ENCODE measurements around the gene AQP3. TPM values are rescaled to one million over a fixed set of nuclear protein-coding genes. Genes with fewer than 3 reads are reported as not detected.

AQP3 gene
- total and polyA plus RNA-seq, 12 donors = 1.9 to 37.2 (median 10.1) TPM

DNA sequence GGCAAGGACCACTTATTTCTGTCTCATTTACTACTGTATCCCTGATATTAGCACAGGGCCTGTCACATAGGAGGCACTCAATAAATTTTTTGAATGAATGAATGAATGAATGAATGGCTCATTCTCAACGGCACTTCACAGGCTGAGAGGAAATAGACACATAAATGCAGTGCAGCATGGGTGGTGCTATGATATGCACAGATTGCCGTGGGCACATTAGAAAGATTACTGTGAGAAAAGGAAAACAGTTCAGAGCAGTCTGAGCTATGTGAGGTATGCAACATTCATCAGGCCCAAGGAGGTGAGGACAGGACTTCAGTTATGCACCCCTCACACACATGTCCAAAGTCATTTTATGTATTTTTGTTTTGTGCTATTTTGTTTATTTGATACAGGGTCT, 32.7 kb upstream of the AQP3 start:
- H3K9me3 ChIP-seq = no peaks in the 10 kb centered on the region
- no peak overlapping the region for H3K4me3 ChIP-seq
- peaks cover 0 to 1% (median 0%) of the 10 kb centered on the region in 9 donors for H3K4me1 ChIP-seq
- TF ChIP-seq, protein P1, sequence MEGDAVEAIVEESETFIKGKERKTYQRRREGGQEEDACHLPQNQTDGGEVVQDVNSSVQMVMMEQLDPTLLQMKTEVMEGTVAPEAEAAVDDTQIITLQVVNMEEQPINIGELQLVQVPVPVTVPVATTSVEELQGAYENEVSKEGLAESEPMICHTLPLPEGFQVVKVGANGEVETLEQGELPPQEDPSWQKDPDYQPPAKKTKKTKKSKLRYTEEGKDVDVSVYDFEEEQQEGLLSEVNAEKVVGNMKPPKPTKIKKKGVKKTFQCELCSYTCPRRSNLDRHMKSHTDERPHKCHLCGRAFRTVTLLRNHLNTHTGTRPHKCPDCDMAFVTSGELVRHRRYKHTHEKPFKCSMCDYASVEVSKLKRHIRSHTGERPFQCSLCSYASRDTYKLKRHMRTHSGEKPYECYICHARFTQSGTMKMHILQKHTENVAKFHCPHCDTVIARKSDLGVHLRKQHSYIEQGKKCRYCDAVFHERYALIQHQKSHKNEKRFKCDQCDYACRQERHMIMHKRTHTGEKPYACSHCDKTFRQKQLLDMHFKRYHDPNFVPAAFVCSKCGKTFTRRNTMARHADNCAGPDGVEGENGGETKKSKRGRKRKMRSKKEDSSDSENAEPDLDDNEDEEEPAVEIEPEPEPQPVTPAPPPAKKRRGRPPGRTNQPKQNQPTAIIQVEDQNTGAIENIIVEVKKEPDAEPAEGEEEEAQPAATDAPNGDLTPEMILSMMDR (IDR thresholded peaks at IDR 0.05) = no peak
- peaks cover 0 to 21% (median 0%) of the 10 kb centered on the region in 9 donors for H3K36me3 ChIP-seq
- no peak for DNase-seq
- no peaks in the 10 kb centered on the region for H3K27me3 ChIP-seq
- intact Hi-C loops (cut with DNase I) = no loop called here
- H3K27ac ChIP-seq = no peak overlapping the region
- 28 to 43% methylated on average over 2 of the region's 2 CpGs for WGBS, 2 donors
- ATAC-seq = no peak

DNA sequence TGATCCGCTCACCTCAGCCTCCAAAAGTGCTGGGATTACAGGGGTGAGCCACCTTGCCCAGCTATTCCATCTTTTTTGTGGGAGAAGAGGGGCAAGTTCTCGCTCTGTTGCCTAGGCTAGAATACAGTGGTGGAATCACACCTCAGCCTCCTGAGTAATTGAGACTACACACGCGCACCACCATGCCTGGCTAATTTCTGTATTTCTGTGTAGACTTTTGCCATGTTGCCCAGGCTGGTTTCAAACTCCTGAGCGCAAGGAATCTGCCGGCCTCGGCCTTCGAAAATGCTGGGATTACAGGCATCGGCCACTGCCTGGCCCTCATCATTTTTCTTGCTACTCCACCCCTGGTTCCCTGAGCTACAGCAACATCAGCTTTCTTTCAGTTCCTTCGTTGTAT, 29.1 kb upstream of the AQP3 start:
- no peak for ATAC-seq
- Histone ChIP-seq H3K27ac (no peak overlapping the region), H3K36me3 (peaks cover 0 to 32% (median 10%) of the 10 kb centered on the region in 9 donors), H3K4me1 (peaks cover 0 to 26% (median 18%) of the 10 kb centered on the region in 9 donors), H3K9me3 (no peaks in the 10 kb centered on the region), H3K4me3 (no peak overlapping the region), H3K27me3 (no peaks in the 10 kb centered on the region)
- 95% methylated on average over 10 of the region's 10 CpGs for WGBS, 2 donors
- TF ChIP-seq, protein P1 (IDR thresholded peaks at IDR 0.05) = no peak
- no peak for DNase-seq
- intact Hi-C loops (cut with DNase I) = no loop called here

DNA sequence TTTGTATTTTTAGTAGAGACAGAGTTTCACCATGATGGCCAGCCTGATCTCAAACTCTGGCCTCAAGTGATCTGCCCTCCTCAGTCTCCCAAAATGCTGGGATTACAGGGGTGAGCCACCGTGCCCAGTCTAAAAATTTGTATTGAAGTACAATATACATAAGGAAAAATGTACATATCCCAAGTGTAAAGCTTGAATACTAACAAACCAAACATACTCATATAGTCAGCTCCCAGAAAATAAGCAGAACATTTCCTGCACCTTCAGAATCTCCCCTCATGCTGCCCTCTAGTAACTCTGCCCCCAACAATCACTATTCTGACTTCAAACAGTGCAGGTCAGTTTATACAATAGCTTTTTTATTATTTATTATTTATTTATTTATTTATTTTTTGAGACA, 28.0 kb upstream of the AQP3 start:
- no peak for ATAC-seq
- TF ChIP-seq, protein P1 (IDR thresholded peaks at IDR 0.05) = no peak
- no peaks in the 10 kb centered on the region for H3K27me3 ChIP-seq
- no peak overlapping the region for H3K27ac ChIP-seq
- peaks cover 0 to 43% (median 14%) of the 10 kb centered on the region in 9 donors for H3K36me3 ChIP-seq
- intact Hi-C loops (cut with DNase I) = no loop called here
- DNase-seq = no peak
- WGBS, 2 donors = 90 to 95% methylated on average over 1 of the region's 1 CpG
- H3K4me1 ChIP-seq = peaks cover 0 to 26% (median 18%) of the 10 kb centered on the region in 9 donors
- no peaks in the 10 kb centered on the region for H3K9me3 ChIP-seq
- no peak overlapping the region for H3K4me3 ChIP-seq

DNA sequence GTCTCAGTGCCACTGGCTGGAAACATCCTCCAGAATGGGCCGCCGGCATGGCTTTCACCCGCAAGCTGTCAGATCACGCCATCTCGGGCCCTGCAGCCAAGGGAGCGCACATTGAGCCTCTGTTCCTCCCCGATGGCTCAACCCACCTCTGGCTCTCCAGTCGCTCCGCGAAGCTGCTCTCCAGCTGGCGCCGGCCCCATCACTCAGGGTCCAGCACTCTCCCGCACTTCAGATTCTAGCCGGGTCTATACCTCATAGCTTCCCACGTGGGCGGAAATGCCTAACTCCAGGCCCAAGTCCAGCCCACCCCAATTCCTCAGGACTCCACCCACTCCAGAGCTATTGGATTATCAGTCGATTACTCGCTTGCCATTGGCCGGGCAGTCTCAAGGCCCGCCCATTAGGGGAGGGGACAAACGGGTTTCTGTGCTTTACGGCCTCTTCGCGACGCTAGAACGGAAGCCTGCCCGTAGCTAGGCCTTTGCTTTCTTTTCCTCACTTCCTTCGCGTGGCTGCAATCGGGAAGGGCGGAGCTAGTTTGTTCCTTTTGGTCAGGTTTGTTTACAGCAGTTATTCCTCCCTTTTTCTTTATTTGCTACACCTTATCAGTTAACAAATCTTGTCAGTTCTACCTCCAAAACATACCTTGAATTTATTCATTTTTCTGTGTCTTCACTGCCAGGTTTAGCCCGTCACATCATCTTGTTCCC, 26.4 kb upstream of the AQP3 start, which contains the start of gene NOL6:
Gene NOL6 (minus strand): TSS at position 282 of the 710 bp plus-strand sequence. CDS start 82 bp downstream, at position 200.
- ATAC-seq = peak; percentile 99 to 100 (median 100)

More for the DNA sequence above, 26.4 kb upstream of the AQP3 start, which contains the start of gene NOL6:
- TF ChIP-seq, protein P1 (IDR thresholded peaks at IDR 0.05) = no peak
- H3K27me3 ChIP-seq = no peaks in the 10 kb centered on the region
- no peaks in the 10 kb centered on the region for H3K9me3 ChIP-seq
- H3K36me3 ChIP-seq = peaks cover 0 to 49% (median 29%) of the 10 kb centered on the region in 9 donors
- intact Hi-C loops (cut with DNase I) = loop anchor here in 1 of 10 donors (5.0 kb wide), 1 partner anchor 186 kb away; no protein-coding TSS in a partner anchor
- WGBS, 2 donors = 0% methylated on average over 32 of the region's 32 CpGs
- H3K27ac ChIP-seq = peak within 1 kb of the TSS; percentile 38 to 84 (median 71)
- peak within 1 kb of the TSS; percentile 62 to 97 (median 74) for H3K4me3 ChIP-seq
- peaks cover 0 to 26% (median 18%) of the 10 kb centered on the region in 9 donors for H3K4me1 ChIP-seq
- DNase-seq = peak; percentile 96 to 99

All from heart right ventricle (tissue), 16 donors.